ENCODE data around the gene ACTN2.

ACTN2 gene

DNA sequence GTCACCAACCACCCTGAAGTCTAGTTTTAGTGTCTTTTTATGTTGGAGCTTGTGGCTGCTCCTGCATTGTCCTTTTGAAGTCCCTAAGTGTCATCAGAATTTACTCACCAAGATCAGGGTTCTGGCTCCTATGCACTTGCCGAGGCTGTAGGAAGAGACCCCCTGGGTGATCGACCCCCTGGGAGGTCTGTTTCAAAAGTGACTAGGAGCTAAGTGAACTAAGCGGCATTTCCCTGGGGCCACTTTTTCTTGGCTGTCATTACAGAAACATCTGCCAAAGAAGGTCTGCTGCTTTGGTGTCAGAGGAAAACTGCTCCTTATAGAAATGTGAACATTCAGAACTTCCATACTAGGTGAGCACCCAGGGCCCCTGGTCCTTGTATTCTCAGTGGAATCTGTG, 39.4 kb downstream of the ACTN2 start:
- DNase-seq (ENCODE audit: low read depth): no peak
- no peak overlapping the region for H3K4me3 ChIP-seq (ENCODE audit: low read depth, low read length)

DNA sequence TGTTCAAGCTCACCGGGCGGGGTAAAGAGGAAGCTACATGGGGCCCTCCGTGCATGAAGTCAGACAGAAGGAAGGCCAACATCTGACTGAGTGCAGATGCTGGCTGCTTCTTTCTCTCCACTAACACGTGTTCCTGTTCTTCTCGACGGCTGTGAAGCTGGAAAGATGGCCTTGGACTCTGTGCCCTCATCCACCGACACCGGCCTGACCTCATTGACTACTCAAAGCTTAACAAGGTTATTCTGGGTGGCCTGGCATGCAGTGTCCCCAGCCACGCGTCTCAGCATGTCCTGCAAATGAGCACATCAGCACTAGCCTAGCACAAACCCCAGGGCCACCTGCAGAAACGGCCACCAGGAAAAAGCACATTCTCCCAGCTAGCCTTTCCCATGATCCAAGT, 41.2 kb downstream of the ACTN2 start:
- TF ChIP-seq POLR2A (IDR thresholded peaks at IDR 0.05; ENCODE audit: extremely low read depth, insufficient read length): no peak
- no peak for TF ChIP-seq MYC (IDR thresholded peaks at IDR 0.05; ENCODE audit: low read depth, low read length)
- TF ChIP-seq, protein P1, sequence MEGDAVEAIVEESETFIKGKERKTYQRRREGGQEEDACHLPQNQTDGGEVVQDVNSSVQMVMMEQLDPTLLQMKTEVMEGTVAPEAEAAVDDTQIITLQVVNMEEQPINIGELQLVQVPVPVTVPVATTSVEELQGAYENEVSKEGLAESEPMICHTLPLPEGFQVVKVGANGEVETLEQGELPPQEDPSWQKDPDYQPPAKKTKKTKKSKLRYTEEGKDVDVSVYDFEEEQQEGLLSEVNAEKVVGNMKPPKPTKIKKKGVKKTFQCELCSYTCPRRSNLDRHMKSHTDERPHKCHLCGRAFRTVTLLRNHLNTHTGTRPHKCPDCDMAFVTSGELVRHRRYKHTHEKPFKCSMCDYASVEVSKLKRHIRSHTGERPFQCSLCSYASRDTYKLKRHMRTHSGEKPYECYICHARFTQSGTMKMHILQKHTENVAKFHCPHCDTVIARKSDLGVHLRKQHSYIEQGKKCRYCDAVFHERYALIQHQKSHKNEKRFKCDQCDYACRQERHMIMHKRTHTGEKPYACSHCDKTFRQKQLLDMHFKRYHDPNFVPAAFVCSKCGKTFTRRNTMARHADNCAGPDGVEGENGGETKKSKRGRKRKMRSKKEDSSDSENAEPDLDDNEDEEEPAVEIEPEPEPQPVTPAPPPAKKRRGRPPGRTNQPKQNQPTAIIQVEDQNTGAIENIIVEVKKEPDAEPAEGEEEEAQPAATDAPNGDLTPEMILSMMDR (IDR thresholded peaks at IDR 0.05; ENCODE audit: low read depth, low read length): no peak
- TF ChIP-seq, protein P2, sequence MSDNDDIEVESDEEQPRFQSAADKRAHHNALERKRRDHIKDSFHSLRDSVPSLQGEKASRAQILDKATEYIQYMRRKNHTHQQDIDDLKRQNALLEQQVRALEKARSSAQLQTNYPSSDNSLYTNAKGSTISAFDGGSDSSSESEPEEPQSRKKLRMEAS (IDR thresholded peaks at IDR 0.05; ENCODE audit: low read depth, low read length): no peak
- no peak overlapping the region for H3K4me3 ChIP-seq (ENCODE audit: low read depth, low read length)
- no peak for DNase-seq (ENCODE audit: low read depth)

More for the DNA sequence above, 39.4 kb downstream of the ACTN2 start:
- TF ChIP-seq, protein P1 (IDR thresholded peaks at IDR 0.05; ENCODE audit: low read depth, low read length): no peak
- TF ChIP-seq, protein P2 (IDR thresholded peaks at IDR 0.05; ENCODE audit: low read depth, low read length): no peak
- no peak for TF ChIP-seq POLR2A (IDR thresholded peaks at IDR 0.05; ENCODE audit: extremely low read depth, insufficient read length)
- no peak for TF ChIP-seq MYC (IDR thresholded peaks at IDR 0.05; ENCODE audit: low read depth, low read length)

DNA sequence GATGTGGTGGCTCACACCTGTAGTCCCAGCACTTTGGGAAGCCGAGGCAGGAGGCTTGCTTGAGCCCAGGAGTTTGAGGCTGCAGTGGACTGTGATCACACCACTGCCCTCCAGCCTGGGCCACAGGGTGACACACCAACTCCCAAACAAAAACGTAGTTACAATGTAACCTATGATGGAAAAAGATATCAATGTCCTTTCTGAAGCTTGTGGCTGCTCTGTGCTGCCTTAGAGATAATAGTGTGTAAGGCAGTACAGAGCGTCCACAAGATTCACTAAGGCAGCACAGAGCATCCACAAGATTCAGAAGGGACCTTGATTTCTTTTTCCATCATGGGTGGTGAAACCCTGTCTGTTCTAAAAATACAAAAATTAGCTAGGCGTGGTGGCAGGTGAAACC, 42.5 kb downstream of the ACTN2 start:
- no peak for DNase-seq (ENCODE audit: low read depth)
- no peak overlapping the region for H3K4me3 ChIP-seq (ENCODE audit: low read depth, low read length)
- no peak for TF ChIP-seq POLR2A (IDR thresholded peaks at IDR 0.05; ENCODE audit: extremely low read depth, insufficient read length)
- TF ChIP-seq, protein P1 (IDR thresholded peaks at IDR 0.05; ENCODE audit: low read depth, low read length): no peak
- TF ChIP-seq MYC (IDR thresholded peaks at IDR 0.05; ENCODE audit: low read depth, low read length): no peak
- TF ChIP-seq, protein P2 (IDR thresholded peaks at IDR 0.05; ENCODE audit: low read depth, low read length): no peak

DNA sequence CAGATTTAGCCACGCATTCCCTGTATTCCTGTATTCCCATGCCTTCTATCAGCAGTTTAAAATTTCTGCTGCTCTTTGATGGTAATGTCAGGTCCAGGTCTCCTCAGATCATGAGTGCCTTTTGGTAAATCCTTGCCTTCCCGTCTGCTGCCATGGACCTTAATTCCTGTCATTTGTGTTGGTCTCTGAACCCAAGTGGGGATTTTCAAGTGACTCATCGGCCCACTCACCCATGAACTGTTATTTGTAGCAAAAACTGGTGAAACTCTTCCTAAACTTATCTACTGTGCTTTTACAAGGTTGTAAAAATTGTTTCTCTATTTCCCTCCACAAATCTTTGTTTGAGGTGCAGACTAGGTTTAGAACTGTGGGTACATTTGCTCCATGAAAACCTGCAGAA, 47.4 kb downstream of the ACTN2 start:
- DNase-seq (ENCODE audit: low read depth): no peak
- no peak overlapping the region for H3K4me3 ChIP-seq (ENCODE audit: low read depth, low read length)
- TF ChIP-seq POLR2A (IDR thresholded peaks at IDR 0.05; ENCODE audit: extremely low read depth, insufficient read length) (no peak), MYC (IDR thresholded peaks at IDR 0.05; ENCODE audit: low read depth, low read length) (no peak)
- TF ChIP-seq, protein P2 (IDR thresholded peaks at IDR 0.05; ENCODE audit: low read depth, low read length): no peak
- TF ChIP-seq, protein P1 (IDR thresholded peaks at IDR 0.05; ENCODE audit: low read depth, low read length): no peak

DNA sequence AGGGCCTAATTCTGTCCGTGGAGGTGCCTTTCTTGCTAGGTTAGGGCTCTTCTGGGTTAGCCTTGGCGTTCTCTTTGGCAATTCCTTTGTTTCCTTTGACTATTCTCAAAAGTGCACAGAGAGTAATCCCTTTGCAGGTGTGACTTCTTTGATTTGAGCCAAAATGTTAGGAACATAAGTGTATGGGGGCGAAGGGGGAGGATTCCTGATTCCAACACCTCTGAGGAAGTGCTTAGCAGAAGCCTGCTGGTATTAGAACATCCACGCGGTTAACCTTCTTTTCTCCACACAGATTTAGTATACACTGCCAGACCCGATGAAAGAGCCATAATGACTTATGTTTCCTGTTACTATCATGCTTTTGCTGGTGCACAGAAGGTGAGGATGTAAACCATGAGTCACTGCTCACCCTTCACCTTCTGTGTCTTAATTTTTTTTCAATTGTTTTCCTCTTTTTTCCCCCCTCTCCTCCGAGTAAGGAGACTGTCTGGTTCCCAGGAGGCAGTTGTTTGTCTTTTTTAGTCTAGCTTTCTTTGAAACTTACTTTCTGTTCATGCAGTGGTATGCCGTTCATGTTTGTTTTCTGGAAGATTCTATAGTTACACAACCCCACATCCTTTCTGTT, 48.0 kb downstream of the ACTN2 start:
- TF ChIP-seq, protein P2 (IDR thresholded peaks at IDR 0.05; ENCODE audit: low read depth, low read length): no peak
- TF ChIP-seq MYC (IDR thresholded peaks at IDR 0.05; ENCODE audit: low read depth, low read length): no peak
- TF ChIP-seq, protein P1 (IDR thresholded peaks at IDR 0.05; ENCODE audit: low read depth, low read length): no peak
- no peak for TF ChIP-seq POLR2A (IDR thresholded peaks at IDR 0.05; ENCODE audit: extremely low read depth, insufficient read length)
- no peak for DNase-seq (ENCODE audit: low read depth)
- H3K4me3 ChIP-seq (ENCODE audit: low read depth, low read length): no peak overlapping the region
